SKM-1 treated with dmso at 0.1 percent for 144 hours (cell line): ENCODE data around the gene CTXND1.

Experiments
- DNase-seq: peaks from one replicate; lab custom pipeline; 2025; ENCODE audit not compliant: unreplicated experiment; lab: John Stamatoyannopoulos, UW

CTXND1 gene

GRCh38 chr15:80259942-80260510 is 8.0 kb upstream of the CTXND1 start:
- no peak for DNase-seq

GRCh38 chr15:80251428-80252120 is 439 bp downstream of the CTXND1 start:
- DNase-seq: no peak

- DNase-seq: no peak
Measured at GRCh38 chr15:80250614-80251427, 1.2 kb downstream of the CTXND1 start.

- no peak for DNase-seq
Measured at GRCh38 chr15:80249973-80250372, 2.0 kb downstream of the CTXND1 start.

GRCh38 chr15:80247320-80247719 is 4.7 kb downstream of the CTXND1 start:
- DNase-seq: no peak

- no peak for DNase-seq
Measured at GRCh38 chr15:80246425-80246894, 5.6 kb downstream of the CTXND1 start.

- DNase-seq: no peak
Measured at GRCh38 chr15:80242802-80243201, 9.2 kb downstream of the CTXND1 start.

GRCh38 chr15:80242132-80242769 is 9.8 kb downstream of the CTXND1 start:
- peak; percentile 4 for DNase-seq

GRCh38 chr15:80241508-80241907 is 10.5 kb downstream of the CTXND1 start:
- DNase-seq: no peak

- DNase-seq: no peak
Measured at GRCh38 chr15:80240276-80240675, 11.7 kb downstream of the CTXND1 start.

GRCh38 chr15:80234883-80235282 is 17.1 kb downstream of the CTXND1 start:
- peak; percentile 23 for DNase-seq

- no peak for DNase-seq
Measured at GRCh38 chr15:80233581-80233980, 18.4 kb downstream of the CTXND1 start.

- DNase-seq: no peak
Measured at GRCh38 chr15:80231371-80231770, 20.6 kb downstream of the CTXND1 start.

- DNase-seq: no peak
Measured at GRCh38 chr15:80228959-80229610, 22.9 kb downstream of the CTXND1 start.

- no peak for DNase-seq
Measured at GRCh38 chr15:80219955-80220354, 32.1 kb downstream of the CTXND1 start.

- no peak for DNase-seq
Measured at GRCh38 chr15:80217327-80217900, 34.6 kb downstream of the CTXND1 start.

GRCh38 chr15:80216911-80217310 is 35.1 kb downstream of the CTXND1 start:
- no peak for DNase-seq

- DNase-seq: no peak
Measured at GRCh38 chr15:80216141-80216540, 35.9 kb downstream of the CTXND1 start.

- DNase-seq: no peak
Measured at GRCh38 chr15:80214910-80215309, 37.1 kb downstream of the CTXND1 start.

- no peak for DNase-seq
Measured at GRCh38 chr15:80211976-80212375, 40.0 kb downstream of the CTXND1 start.
